ENCODE measurements around the gene MAN2B2. TPM values are rescaled to one million over a fixed set of nuclear protein-coding genes. Genes with fewer than 3 reads are reported as not detected.

The MAN2B2 gene
- total and polyA plus RNA-seq, 4 experiments from 2014 or later = 11.2 to 53.2 (median 41.0) TPM

DNA sequence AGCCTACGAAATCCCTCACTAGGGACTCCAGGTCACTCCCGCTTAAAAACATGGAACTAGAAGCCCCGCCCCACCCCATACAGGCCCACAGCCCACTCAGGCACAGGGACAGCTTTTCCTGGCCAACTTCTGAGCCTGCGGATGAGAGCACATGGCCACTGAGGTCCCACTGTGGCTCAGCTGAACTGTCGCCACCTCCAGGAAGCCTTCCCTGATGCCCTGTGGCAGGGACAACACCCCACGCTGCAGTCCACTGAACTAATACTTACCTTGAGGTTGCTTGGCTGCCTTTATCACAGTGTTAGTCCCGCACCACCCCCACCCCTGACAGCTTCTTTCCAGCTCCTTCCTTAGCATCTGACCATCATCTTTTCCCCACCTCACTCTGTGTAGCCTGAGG lies 39.3 kb upstream of the MAN2B2 start:
- Mint-ChIP-seq H3K36me3 (no peaks in the 10 kb centered on the region), H3K27me3 (peaks cover 11 to 23% of the 10 kb centered on the region in 2 donors), H3K9me3 (peaks cover 0 to 10% (median 4%) of the 10 kb centered on the region in 8 donors), H3K4me1 (no peaks in the 10 kb centered on the region), H3K4me3 (no peak overlapping the region), H3K27ac (no peak overlapping the region)
- ChIA-PET CTCF (ENCODE audit: partially characterized antibody) (no interaction called here), POLR2A (ENCODE audit: partially characterized antibody) (no interaction called here)
- Histone ChIP-seq H3K4me3 (ENCODE audit: low read length in 2 of 2) (no peak overlapping the region), H3K27ac (ENCODE audit: low read depth, low read length) (no peak overlapping the region), H3K4me1 (ENCODE audit: insufficient read depth, low read length) (no peaks in the 10 kb centered on the region), H3K27me3 (ENCODE audit: insufficient read depth, low read length) (no peaks in the 10 kb centered on the region), H3K9me3 (ENCODE audit: control insufficient read depth in 1 of 2, low read length in 2 of 2) (no peaks in the 10 kb centered on the region), H3K36me3 (ENCODE audit: insufficient read depth, low read length) (no peaks in the 10 kb centered on the region)
- no peak for DNase-seq
- intact Hi-C loops (cut with micrococcal nuclease) = no loop called here

DNA sequence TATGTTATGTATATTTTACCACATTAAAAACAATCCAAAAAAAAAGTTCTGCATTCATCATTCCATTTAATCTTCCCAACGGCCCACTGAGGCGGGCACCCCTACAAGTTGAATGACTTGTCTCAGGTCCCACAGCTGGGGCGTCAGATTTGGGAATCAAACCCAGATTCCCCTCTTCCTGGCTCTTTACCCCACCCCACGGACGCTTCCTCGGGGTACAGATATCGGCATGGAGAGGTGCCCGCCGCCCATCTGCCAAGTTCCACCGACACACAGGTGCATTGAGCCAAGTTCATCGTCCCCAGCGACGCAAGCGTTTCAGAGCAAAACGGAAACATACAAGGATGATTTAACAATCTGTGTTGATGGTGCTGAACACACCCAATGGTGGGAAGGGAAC lies 36.9 kb upstream of the MAN2B2 start:
- Histone ChIP-seq H3K27ac (ENCODE audit: low read depth, low read length) (no peak overlapping the region), H3K27me3 (ENCODE audit: insufficient read depth, low read length) (no peaks in the 10 kb centered on the region), H3K36me3 (ENCODE audit: insufficient read depth, low read length) (no peaks in the 10 kb centered on the region), H3K4me1 (ENCODE audit: insufficient read depth, low read length) (no peaks in the 10 kb centered on the region), H3K9me3 (ENCODE audit: control insufficient read depth in 1 of 2, low read length in 2 of 2) (no peaks in the 10 kb centered on the region), H3K4me3 (ENCODE audit: low read length in 2 of 2) (no peak overlapping the region)
- peaks cover 15 to 25% of the 10 kb centered on the region in 2 donors for H3K27me3 Mint-ChIP-seq
- H3K27ac Mint-ChIP-seq = no peak overlapping the region
- POLR2A ChIA-PET (ENCODE audit: partially characterized antibody) = no interaction called here
- no peaks in the 10 kb centered on the region for H3K36me3 Mint-ChIP-seq
- no peak overlapping the region for H3K4me3 Mint-ChIP-seq
- peaks cover 0 to 10% (median 4%) of the 10 kb centered on the region in 8 donors for H3K9me3 Mint-ChIP-seq
- CTCF ChIA-PET (ENCODE audit: partially characterized antibody) = no interaction called here
- intact Hi-C loops (cut with micrococcal nuclease) = no loop called here
- no peaks in the 10 kb centered on the region for H3K4me1 Mint-ChIP-seq
- DNase-seq = no peak

DNA sequence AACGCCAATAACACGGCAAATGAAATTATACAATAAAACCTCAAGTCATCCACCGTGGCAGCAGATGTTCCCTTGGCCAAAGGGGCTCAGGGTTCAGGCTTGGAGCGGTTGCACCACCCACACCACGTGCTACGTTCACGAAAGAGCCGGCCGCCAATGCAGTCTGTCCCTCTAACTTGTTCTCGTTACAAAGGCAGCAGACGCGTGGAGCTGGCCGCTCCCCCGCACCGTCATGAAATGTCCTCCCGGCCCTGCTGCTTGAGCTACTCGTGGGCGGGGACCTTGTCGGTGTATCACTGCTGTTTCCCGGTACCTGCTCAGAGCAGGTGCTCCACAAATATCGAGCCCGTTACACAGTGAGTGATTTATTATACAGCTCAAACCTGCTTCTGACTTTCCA lies 36.4 kb upstream of the MAN2B2 start:
- H3K36me3 Mint-ChIP-seq = no peaks in the 10 kb centered on the region
- no peaks in the 10 kb centered on the region for H3K4me1 Mint-ChIP-seq
- ChIA-PET CTCF (ENCODE audit: partially characterized antibody) (no interaction called here), POLR2A (ENCODE audit: partially characterized antibody) (no interaction called here)
- DNase-seq = no peak
- no peaks in the 10 kb centered on the region for H3K9me3 ChIP-seq (ENCODE audit: control insufficient read depth in 1 of 2, low read length in 2 of 2)
- intact Hi-C loops (cut with micrococcal nuclease) = no loop called here
- H3K36me3 ChIP-seq (ENCODE audit: insufficient read depth, low read length) = no peaks in the 10 kb centered on the region
- no peaks in the 10 kb centered on the region for H3K27me3 ChIP-seq (ENCODE audit: insufficient read depth, low read length)
- no peak overlapping the region for H3K27ac ChIP-seq (ENCODE audit: low read depth, low read length)
- peaks cover 0 to 10% (median 4%) of the 10 kb centered on the region in 8 donors for H3K9me3 Mint-ChIP-seq
- H3K27me3 Mint-ChIP-seq = peaks cover 15 to 25% of the 10 kb centered on the region in 2 donors
- H3K27ac Mint-ChIP-seq = no peak overlapping the region
- H3K4me3 ChIP-seq (ENCODE audit: low read length in 2 of 2) = no peak overlapping the region
- H3K4me1 ChIP-seq (ENCODE audit: insufficient read depth, low read length) = no peaks in the 10 kb centered on the region
- no peak overlapping the region for H3K4me3 Mint-ChIP-seq

DNA sequence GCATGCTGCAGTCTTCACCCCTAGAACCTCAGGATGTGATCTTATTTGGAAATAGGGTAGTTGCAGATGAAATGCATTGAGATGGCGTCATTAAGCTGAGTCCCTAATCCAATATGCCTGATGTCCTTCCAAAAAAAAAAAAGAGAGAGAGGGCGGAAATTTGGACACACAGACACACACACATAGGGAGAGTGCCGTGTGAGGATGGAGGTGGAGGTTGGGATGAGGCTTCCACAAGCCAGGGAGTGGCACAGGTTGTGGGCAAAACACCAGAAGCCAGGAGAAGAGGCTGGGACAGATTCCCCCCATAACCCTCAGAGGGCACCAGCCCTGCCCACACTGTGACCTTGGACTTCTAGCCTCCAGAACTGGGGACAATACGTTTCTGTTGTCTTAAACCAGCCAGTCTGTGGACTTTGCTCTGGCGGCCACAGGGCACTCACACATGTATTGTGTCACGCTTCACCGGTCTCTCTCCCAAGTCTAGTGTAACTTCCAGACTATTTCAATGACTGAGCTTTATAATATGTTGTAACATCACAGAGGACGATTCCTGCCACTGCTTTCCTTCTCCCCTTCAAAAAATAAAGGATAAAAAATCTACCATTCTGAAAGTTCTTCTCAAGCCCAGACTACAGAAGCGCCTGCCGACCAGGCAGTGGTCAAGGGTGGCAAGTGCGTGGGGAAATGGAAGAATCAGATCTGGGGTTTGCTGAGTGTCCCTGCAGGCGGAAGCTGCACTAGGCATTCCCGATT lies 35.8 kb upstream of the MAN2B2 start:
- no peak overlapping the region for H3K4me3 Mint-ChIP-seq
- H3K27ac Mint-ChIP-seq = no peak overlapping the region
- no peaks in the 10 kb centered on the region for H3K4me1 Mint-ChIP-seq
- no peak for DNase-seq
- H3K27me3 Mint-ChIP-seq = peaks cover 15 to 25% of the 10 kb centered on the region in 2 donors
- Histone ChIP-seq H3K9me3 (ENCODE audit: control insufficient read depth in 1 of 2, low read length in 2 of 2) (no peaks in the 10 kb centered on the region), H3K27ac (ENCODE audit: low read depth, low read length) (no peak overlapping the region), H3K27me3 (ENCODE audit: insufficient read depth, low read length) (no peaks in the 10 kb centered on the region), H3K36me3 (ENCODE audit: insufficient read depth, low read length) (no peaks in the 10 kb centered on the region), H3K4me1 (ENCODE audit: insufficient read depth, low read length) (no peaks in the 10 kb centered on the region), H3K4me3 (ENCODE audit: low read length in 2 of 2) (no peak overlapping the region)
- POLR2A ChIA-PET (ENCODE audit: partially characterized antibody) = no interaction called here
- intact Hi-C loops (cut with micrococcal nuclease) = no loop called here
- CTCF ChIA-PET (ENCODE audit: partially characterized antibody) = no interaction called here
- H3K9me3 Mint-ChIP-seq = peaks cover 0 to 10% (median 4%) of the 10 kb centered on the region in 8 donors
- H3K36me3 Mint-ChIP-seq = no peaks in the 10 kb centered on the region

DNA sequence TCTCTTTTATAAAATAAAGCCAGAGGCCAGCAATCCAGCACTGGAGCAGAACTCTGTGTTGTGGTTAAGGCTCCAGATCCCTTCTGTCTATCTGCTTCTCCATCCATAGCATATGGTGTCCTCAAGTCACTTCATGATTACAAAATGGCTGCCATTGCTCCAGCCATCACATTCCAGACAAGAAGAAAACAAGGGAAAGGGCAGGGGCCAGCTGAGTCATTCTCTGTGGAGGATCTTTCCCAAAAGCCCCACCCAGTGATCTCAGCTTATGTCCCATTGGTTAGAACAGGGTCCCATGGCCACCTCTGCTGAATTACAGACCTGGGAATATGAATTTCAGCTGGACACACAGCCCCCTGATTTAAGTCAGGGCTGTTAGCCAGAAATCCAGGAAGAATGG lies 34.1 kb upstream of the MAN2B2 start:
- Mint-ChIP-seq H3K27ac (no peak overlapping the region), H3K27me3 (peaks cover 19 to 30% of the 10 kb centered on the region in 2 donors), H3K4me1 (no peaks in the 10 kb centered on the region), H3K4me3 (no peak overlapping the region), H3K36me3 (no peaks in the 10 kb centered on the region), H3K9me3 (peaks cover 0 to 10% (median 4%) of the 10 kb centered on the region in 8 donors)
- ChIA-PET POLR2A (ENCODE audit: partially characterized antibody) (no interaction called here), CTCF (ENCODE audit: partially characterized antibody) (no interaction called here)
- H3K27me3 ChIP-seq (ENCODE audit: insufficient read depth, low read length) = peaks cover under 1% of the 10 kb centered on the region
- no peaks in the 10 kb centered on the region for H3K4me1 ChIP-seq (ENCODE audit: insufficient read depth, low read length)
- DNase-seq = no peak
- H3K9me3 ChIP-seq (ENCODE audit: control insufficient read depth in 1 of 2, low read length in 2 of 2) = no peaks in the 10 kb centered on the region
- H3K36me3 ChIP-seq (ENCODE audit: insufficient read depth, low read length) = no peaks in the 10 kb centered on the region
- no peak overlapping the region for H3K4me3 ChIP-seq (ENCODE audit: low read length in 2 of 2)
- intact Hi-C loops (cut with micrococcal nuclease) = no loop called here
- no peak overlapping the region for H3K27ac ChIP-seq (ENCODE audit: low read depth, low read length)

DNA sequence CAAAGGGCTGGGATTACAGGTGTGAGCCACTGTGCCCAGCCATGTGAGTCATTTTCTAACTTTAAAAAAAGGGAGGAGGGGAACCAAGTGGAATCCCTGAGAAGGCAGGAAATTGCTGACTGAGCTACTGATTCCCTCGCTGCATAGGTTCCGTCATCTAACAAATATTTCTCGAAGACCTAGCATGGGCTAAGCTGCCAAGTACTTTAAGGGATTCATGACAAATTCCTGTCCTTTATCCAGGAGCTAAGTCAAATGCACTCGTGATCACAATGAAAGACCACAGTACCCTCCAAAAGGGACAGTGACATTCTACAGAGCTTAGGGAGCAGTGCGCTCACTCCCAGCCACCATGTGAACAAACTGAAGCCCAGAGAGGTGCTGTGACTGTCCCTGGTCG lies 33.2 kb upstream of the MAN2B2 start:
- Mint-ChIP-seq H3K27ac (no peak overlapping the region), H3K4me1 (peaks cover 0 to 4% (median 0%) of the 10 kb centered on the region in 4 donors), H3K36me3 (peaks cover 0 to 1% of the 10 kb centered on the region in 2 donors), H3K9me3 (peaks cover 0 to 10% (median 4%) of the 10 kb centered on the region in 8 donors), H3K4me3 (no peak overlapping the region), H3K27me3 (peaks cover 22 to 30% of the 10 kb centered on the region in 2 donors)
- CTCF ChIA-PET (ENCODE audit: partially characterized antibody) = interaction anchor here (1.4 kb wide), 1 partner anchor 9 kb away, joined by 6 read pairs; no protein-coding TSS in a partner anchor
- Histone ChIP-seq H3K4me3 (ENCODE audit: low read length in 2 of 2) (no peak overlapping the region), H3K4me1 (ENCODE audit: insufficient read depth, low read length) (no peaks in the 10 kb centered on the region), H3K36me3 (ENCODE audit: insufficient read depth, low read length) (no peaks in the 10 kb centered on the region), H3K9me3 (ENCODE audit: control insufficient read depth in 1 of 2, low read length in 2 of 2) (no peaks in the 10 kb centered on the region), H3K27me3 (ENCODE audit: insufficient read depth, low read length) (peaks cover 3% of the 10 kb centered on the region), H3K27ac (ENCODE audit: low read depth, low read length) (no peak overlapping the region)
- intact Hi-C loops (cut with micrococcal nuclease) = no loop called here
- no peak for DNase-seq
- POLR2A ChIA-PET (ENCODE audit: partially characterized antibody) = no interaction called here

DNA sequence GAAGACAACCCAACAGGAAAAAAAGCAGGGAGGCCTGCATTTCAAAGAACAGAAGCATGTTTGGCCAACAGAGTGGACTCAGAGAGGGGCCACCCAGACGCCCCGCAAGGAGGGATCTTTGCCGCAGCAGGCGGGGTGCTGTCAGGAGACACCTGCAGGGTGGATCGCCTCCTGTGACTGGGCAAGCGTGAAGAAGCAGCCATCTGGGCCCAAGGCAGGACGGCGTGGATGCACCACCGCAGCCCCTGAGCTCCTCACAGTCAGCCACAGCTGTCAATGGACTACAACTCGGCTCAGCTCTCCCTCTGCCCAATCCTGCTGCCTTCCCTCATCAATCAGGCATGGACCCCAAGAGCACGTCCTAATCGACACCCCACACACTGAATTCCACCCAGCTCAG lies 32.0 kb upstream of the MAN2B2 start:
- no peak for DNase-seq
- ChIA-PET POLR2A (ENCODE audit: partially characterized antibody) (no interaction called here), CTCF (ENCODE audit: partially characterized antibody) (interaction anchor here (1.1 kb wide), 1 partner anchor 211 kb away, joined by 3 read pairs; no protein-coding TSS in a partner anchor)
- H3K9me3 Mint-ChIP-seq = peaks cover 0 to 10% (median 4%) of the 10 kb centered on the region in 8 donors
- Histone ChIP-seq H3K4me3 (ENCODE audit: low read length in 2 of 2) (no peak overlapping the region), H3K36me3 (ENCODE audit: insufficient read depth, low read length) (no peaks in the 10 kb centered on the region), H3K27ac (ENCODE audit: low read depth, low read length) (no peak overlapping the region), H3K4me1 (ENCODE audit: insufficient read depth, low read length) (no peaks in the 10 kb centered on the region), H3K9me3 (ENCODE audit: control insufficient read depth in 1 of 2, low read length in 2 of 2) (no peaks in the 10 kb centered on the region), H3K27me3 (ENCODE audit: insufficient read depth, low read length) (peaks cover 3% of the 10 kb centered on the region)
- peaks cover 0 to 1% of the 10 kb centered on the region in 2 donors for H3K36me3 Mint-ChIP-seq
- intact Hi-C loops (cut with micrococcal nuclease) = no loop called here
- no peak overlapping the region for H3K4me3 Mint-ChIP-seq
- no peak overlapping the region for H3K27ac Mint-ChIP-seq
- H3K4me1 Mint-ChIP-seq = peaks cover 0 to 5% (median 0%) of the 10 kb centered on the region in 4 donors
- peaks cover 25 to 34% of the 10 kb centered on the region in 2 donors for H3K27me3 Mint-ChIP-seq

Data from CD4-positive, alpha-beta memory T cell (primary cell).